GM21723 (cell line): ENCODE data around the gene AP2B1.
A peak's percentile ranks its signal among the peaks of the same experiment; 100 is the strongest.
"Not testable (repeated sequence)": the region's sequence is repeated elsewhere in the genome, so short reads cannot be mapped to it uniquely, and the experiment has no call there.

Experiments used
- ATAC-seq: cut with Tn5 transposase; IDR thresholded peaks from one replicate; pipeline ENCODE4 v1.9.1; 2021; ENCODE audit warnings: mild to moderate bottlenecking, moderate library complexity; ENCODE audit not compliant: unreplicated experiment

The AP2B1 gene

DNA sequence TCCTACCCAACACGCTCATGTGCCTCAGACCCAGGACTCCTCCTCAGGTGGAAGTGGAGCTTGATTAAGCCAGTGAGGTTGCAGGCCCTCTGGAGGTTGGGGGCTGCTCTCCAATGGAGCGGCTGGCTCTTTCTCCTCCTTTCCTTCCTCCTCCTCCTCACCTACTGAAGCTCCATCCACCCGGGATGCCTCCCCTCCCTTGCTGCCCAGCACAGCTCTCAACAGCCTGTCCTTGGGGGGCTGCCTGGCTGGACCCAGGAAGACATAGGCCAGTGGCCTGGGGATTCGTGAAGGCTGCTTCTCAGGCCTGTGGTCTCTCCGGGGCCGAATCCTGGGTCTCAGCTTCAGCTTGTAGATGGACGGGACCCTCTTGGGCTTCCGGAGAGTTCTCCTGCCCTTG lies 157.7 kb downstream of the AP2B1 start:
- ATAC-seq = no peak

DNA sequence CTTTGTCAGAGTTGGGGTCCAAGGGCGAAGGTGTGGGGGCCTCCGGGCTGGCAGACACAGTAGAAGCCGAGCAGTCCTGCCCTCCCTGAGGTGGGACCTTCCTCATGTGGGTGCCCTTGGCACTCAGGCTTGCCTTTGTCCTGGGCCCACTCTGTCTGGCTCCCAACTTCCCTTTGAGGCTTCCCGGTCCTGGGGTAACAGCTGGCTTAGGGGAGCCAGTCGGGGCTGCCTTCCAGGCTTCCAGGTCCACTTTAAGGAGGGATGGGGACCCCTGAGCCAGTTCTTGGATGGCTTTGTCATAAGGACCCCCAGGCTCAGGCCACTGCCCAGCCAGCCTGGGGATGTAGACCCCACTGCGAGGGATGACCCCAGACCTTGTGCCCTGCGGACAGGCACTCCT lies 158.1 kb downstream of the AP2B1 start:
- no peak for ATAC-seq

DNA sequence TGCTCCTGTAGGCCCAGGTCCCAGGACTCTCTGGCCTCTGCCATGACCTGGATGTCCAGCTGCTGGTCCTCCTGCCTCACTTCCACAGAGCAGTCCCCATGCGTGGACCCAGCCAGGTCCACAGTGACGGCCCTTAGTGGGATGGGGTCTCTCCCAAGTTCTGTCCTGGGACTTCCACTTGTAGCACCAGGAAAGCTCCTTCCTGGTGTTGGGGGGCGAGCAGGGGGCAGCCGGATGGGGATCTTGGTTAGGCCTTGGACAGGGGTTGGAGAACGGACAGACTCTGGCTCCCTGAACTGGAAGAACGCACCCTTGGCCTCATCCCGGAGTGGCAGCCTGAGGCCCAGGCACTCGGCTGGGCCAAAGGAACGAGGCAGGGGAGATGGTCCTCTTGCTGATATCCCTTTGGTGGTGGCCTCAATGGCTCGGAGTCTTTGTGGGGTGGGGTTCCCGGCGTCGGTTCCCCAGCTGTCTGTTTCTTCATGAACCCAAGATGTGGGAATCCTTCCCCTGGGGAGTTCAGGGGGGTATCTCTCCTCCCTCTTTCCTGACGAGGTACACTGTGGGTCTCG lies 158.7 kb downstream of the AP2B1 start:
- ATAC-seq = no peak

DNA sequence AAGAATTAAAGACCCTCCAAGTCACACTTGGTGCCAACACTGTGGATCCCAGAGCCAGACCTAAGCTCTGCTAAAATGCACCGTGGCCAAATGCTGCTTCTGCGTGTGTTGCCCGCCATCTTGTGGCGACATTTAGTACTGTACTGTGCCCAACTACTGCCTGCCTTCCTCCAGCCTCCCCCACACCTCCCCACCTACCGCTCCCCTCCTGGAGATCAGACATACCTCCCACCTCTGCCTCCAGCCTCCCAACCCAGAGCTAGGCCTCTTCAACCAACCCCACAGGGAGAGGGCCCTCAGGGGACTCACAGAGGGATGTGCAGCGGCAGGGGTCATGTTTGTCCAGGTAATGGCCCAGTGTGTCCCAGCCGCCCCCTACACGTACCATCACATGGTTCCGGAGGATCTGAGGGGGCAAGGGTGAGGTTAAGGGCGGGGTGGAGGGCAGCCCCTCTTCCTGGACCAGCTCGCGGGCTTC lies 160.5 kb downstream of the AP2B1 start:
- ATAC-seq = no peak

DNA sequence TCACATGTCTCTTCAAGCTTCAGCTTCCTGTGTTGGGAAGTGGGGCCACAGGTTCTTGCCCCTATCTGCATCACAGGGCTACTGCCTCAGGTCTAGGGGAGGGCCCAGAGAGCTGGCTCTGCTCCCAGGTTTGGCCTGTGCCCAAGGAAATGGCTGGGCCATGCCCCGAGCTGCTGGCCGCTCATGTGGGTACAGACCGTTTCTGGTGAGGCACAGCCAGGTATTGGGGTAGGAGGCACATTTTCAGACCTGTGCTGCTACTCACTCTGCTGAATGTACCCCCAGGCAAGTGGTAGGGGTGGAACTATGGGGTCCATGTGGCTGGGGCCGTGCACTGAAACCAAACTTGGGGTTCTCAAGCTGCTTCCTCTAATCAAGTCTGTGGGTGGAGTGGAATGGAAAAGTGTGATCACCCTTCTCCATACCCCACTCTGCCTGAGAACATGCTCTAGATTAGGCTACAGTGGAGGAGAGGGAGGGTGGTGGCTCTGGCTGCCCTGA lies 161.3 kb downstream of the AP2B1 start:
- ATAC-seq = no peak

DNA sequence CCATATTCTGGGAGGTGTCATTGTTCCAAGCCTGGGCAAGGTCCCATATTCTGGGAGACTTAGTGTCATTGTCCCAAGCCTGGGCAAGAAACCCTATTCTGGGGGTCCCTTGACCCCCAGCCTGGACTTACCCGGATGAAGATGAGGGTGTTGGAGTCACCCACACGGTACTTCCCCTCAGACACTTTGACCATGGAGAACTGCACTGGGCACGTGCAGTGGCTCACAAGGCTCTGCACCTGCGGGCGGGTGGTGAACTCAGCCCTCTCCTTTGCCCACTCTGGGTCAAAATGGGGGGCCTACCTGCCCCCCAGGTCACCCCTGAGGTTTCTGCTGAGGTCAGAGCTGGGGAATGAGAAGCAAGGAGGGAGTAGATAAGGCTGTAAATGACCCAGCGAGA lies 161.9 kb downstream of the AP2B1 start:
- no peak for ATAC-seq

DNA sequence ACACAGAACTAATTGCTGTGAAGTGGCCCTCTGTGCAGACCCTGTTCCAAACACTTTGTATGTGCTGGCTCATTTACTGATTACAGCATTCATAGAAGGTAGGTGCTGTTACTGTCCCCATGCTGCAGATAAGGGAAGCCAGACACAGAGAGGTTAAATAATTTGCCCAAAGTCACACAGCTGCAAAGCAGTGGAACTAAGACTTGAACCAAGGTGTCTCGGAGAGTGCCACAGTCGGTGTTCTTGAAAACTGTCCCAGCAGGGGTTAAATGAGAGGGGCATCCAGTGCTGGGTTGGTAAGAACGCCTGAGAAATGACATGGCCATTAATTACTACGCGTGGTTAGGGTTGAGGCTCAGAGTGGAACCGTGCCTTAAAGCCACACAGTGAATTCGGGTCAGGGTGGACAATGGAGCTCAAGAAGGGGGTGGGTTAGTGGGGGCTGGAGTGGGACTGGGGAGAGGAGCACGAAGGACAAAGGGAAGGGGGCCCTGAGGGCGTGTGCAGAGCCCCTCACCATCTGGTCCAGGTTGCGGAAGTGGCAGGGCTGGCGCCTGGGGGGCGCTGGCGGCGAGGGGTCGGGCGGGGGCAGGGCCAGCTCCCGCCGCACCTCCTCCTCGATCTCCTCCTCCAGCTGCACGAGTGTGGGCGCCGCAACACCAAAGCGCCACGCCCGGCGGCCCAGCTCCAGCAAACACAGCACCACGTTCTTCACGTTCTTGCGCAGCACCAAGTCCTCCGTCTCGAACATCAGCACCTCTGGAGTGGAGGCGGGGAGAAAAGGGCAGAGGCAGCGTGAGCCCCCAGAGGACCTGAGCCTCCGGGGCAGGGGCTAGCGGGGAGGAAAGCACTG lies 162.7 kb downstream of the AP2B1 start:
- no peak for ATAC-seq

DNA sequence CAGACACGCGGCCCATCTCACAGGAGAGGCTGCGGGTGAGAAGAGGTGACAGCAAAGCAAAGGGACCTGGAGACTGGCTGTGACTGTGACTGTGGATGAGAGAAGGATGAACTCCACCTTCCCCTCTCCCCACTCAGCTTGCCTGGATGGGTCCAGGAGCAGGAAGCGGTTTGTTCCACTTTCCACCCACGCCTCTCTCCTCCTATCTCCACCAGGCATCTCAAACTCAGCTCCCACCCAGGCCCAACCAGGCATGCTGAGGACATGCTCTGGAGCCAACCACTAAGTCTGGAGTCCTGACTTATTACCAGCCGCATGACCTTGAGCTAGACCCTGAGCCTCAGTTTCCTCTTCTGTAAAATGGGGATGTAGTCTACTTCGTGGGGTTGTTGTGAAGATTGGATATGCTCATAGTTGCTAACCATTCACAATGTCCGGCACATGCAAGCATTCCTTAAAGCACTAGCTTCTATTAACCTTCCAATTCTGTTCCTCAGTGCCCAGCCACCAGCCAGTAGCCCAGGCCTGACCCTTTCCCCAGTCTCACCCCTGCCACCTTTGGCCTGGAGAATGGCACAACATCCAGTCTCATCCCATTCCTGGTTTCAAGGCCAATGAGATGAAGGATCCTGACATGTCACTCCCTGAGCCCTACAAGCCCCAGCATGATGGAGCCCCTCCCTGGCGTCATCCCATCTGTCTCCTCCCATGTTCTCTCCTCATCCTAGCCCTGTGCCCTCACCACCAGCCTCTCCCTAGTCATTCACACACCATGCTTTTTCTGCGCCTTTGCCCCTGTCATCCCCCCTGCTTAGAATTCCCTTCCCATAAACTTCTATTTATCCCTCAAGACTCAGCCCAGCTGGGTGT lies 163.6 kb downstream of the AP2B1 start:
- no peak for ATAC-seq

DNA sequence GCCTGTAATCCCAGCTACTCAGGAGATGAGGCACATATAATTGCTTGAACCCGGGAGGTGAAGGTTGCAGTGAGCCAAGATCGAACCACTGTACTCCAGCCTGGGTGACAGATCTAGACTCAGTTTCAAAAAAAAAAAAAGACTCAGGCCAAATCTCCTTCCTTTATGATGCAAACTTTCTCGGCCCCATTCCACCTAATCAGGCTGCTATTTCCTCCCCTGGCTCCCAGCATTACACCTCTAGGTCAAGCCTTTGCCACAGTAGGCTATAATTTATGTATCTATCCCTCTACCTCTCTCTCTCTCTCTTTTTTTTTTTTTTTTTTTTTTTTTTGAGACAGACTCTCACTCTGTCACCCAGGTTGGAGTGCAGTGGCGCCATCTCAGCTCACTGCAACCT lies 164.4 kb downstream of the AP2B1 start:
- not testable (repeated sequence) for ATAC-seq

DNA sequence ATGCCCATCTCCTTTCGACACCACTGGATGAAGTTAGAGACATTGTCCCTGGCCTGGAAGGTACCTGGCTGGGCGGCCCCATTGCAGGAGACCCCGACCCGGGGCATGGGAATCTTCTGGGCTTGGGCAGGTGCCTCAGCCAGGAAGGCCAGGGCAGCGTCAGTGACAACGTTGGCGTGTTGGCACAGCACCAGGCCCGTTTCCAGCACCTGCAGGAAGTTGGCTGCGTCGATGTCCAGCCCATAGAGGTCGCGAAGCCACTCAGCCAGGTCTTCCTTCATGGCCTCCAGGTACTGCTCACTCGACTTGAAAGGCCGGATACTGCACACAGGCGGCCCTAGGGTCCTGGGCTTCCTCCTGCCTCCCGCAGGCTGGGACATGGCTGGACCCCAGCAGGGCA lies 165.3 kb downstream of the AP2B1 start:
- no peak for ATAC-seq

DNA sequence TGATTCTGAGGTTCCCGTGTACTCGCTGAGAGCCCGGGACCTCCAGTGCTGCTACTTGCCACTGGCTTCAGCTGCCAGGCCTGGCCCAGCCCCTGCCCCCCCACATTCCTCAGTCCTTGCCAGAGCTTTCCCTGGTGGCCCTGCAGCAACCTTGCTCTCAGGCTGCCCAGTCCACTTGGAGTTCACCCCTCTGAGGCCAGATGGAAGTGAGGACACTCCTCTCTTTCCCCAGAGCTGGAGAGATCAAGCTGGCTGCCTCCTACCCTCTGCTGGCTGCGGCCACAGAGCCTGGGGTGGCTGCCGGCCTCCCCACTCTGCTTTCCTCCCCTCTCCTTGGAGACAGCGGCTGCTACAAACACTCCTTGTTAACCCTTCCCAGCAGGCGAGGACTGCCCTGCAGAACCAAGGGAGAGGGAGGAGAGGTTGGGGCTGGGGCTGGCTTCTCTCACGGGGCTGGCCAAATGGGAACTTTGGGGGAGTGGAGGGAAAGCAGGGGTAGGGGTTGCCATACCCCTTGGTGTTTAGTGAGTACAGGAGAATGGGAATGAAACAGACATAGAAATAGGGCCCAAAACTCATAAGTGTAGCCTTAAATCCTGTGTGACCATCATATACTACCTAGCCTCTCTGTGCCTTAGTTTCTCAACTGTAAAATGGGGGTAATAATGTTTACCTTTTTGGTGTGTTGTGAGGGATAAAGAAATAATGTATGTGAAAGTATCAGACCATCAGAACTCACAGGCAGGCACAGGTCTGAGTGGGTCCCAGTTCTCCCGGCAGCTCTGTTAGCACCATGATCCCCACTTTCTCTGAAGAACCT lies 166.0 kb downstream of the AP2B1 start, which contains the start of gene GAS2L2:
GAS2L2 (minus strand) TSS at position 295 of the 820 bp plus-strand sequence. CDS start 389 bp downstream, outside the sequence.
- ATAC-seq = no peak

DNA sequence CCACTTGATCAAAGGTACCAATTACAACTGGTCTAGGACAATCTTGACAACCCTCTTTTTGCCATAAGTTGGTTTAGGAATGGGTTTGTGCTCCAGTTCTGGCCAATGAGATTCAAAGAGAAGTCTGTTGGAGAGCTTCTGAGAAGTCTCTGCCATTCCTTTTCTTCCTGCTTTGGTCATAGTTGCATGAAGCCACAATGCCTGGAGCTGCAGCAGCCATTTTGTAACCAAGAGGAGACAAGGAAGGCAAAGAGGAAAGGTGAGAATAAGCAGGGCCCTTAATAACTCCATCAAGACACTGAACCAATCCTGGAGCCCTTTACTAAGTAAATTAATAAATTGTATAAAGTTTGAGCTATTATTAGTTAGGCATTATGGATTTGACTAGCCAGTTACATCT lies 170.1 kb downstream of the AP2B1 start:
- ATAC-seq = no peak

DNA sequence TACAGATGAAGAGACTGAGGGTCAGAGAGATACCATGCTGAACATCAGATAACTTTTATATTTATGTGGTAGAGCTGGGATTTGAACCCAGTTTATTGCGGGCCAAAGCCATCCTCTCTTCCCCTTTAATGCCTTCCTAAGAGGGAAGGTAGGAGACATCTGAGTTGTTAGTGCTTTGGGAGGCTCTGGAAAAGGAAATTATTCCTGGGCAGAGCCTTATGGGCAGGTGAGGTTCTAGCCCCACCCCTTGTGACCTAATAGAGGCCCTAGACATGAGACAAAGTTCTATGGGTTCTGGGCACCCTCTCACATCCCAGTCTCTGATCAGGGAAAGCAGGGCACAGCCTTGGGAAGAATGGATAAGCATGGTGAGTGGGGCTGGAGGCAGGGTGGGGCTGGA lies 173.5 kb downstream of the AP2B1 start, which contains the start of gene C17orf50:
C17orf50 (plus strand) TSS at position 301 of the 400 bp plus-strand sequence; CDS start at position 356, 55 bp downstream.
- no peak for ATAC-seq

DNA sequence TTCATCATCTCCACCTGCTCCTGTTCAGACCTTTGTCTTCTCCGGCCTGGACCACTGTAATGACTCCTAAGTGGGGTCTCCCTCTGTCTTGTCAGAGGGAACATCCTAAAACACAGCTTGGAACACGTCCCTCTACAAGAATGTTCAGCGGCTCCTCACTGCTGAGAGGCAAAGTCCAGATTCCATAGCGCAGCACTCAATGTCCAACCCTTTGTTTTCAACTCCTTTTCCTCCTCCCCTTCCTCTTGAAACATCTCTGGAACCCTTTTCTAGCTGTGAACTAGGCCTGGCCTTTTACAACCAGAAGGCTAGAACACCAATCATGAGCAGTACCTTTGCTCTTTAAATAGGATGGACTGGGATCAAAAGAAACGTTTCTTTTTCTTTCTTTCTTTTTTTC lies 174.5 kb downstream of the AP2B1 start:
- no peak for ATAC-seq

DNA sequence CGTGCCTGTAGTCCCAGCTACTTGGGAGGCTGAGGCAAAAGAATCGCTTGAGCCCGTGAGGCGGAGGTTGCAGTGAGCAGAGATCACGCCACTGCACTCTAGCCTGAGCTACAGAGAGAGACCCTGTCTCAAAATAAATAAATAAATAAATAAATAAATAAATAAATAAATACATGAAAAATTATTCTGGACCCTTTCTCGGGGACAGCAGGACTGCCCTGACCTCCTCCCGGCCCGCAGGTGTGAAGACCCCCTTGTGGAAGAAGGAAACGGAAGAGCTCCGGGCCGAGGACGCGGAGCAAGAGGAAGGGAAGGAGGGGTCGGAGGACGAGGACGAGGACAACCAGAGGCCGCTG lies 176.6 kb downstream of the AP2B1 start:
- ATAC-seq = no peak

DNA sequence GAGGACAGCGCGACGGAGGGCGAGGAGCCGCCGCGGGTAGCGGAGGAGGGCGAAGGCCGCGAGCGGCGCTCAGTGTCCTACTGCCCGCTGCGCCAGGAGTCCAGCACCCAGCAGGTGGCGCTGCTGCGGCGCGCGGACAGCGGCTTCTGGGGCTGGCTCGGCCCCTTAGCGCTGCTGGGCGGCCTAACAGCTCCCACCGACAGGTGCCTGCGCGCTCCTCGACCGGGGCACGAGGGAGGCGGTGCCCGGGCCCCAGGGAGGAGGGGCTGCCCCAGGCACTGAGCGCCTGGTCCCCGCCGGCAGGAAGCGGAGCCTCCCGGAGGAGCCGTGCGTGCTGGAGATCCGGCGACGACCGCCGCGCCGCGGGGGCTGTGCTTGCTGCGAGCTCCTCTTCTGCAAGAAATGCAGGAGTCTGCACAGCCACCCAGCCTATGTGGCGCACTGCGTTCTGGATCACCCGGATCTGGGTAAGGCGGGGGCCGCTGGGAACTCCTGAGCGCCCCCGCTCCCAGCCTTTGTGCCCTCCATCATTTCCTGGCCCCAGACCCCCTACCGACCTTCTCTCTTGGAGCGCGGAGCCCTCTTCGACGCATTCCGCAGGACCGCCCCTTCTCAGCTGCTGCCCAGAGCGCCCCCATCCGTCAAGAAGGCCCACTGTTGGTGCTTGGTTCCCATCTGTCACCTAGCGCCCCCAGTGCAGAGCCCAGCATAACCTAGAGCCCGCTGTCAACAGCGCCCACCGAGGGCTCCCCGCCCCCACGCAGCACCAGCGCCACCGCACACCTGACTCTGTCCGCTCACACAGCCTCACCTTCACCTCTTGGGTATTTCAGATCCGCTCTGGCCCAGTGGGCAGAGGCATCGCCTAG lies 177.2 kb downstream of the AP2B1 start:
- ATAC-seq = peak; percentile 86

DNA sequence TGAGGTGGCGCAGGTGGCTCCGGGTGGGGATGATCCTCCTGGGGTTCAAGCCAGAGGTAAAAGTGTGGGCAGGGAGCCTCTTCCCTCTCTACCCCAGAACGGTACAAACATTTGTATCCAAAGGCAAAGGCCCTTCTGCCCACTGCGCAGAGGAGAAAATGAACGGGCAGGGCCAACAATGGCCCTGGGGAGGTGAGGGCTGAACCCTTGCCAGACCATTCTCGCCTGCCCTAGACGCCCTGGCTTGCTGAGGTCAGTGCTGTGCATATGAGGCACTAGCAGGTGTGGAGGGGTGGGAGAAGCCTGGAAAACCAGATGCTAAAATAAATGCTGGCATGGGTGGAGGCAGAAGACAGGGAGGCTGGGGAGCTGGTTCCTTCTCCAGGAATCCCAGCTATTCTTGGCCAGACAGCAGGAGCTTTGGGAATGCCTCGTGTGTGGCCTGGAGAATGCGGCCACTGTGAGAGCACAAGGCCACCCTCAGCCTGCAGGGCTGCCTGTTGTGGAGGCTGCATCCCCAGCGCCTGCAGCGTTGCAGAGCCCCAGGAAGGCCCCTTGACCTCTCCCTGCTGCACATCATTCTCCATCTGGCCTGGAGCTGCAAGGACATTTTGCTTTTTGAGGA lies 178.1 kb downstream of the AP2B1 start:
- ATAC-seq = no peak

DNA sequence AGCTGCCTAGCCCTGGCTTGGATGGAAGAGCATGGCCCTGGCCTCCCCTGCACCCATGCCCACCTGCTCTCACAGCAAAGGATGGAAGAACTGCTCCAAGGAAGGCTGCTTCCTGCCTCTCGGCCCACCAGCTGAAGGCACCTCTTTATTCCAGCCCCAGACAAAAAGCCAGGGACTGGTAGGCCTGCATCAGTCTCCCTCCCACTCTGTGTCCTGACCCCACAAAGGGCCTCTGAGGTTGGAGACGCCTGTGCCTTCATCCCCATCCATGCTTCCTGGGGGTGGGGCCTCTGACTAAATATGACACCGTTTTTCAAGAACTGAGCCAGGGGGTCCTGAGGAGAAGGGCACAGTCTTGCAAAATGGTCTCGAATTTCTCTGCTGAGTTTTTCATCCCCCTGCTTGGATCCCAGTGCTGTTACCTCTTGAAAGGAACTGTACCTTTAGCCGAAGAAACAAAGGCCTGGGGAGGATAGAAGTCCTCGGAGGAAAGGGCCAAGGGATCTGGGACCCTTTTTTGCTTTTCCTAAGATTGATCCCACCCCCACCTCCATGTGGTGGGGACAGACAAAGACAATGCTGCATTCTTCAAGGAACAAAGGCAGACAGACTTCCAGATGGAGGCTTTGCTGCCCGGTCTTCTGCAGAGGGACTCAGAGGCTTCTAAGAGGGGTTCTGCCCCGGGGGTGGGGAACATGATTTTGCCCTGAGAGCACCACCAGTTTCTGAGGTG lies 178.8 kb downstream of the AP2B1 start:
- ATAC-seq = no peak
